Fibroblast of pulmonary artery (primary cell): ENCODE data around the gene TPM3.

Source experiments
- DNase-seq: peaks from one replicate; pipeline ENCODE4 v3.0.0-alpha.2; 2010; ENCODE audit warnings: low read depth
- H3K4me3 ChIP-seq: replicated peaks from 2 replicates; pipeline ENCODE4 v1.5.1; 2011; ENCODE audit warnings: low read depth, mild to moderate bottlenecking, control low read depth, low read length, moderate library complexity
- CTCF ChIP-seq: IDR thresholded peaks from 2 replicates; pipeline ENCODE4 v1.5.1; 2011; ENCODE audit warnings: mild to moderate bottlenecking, control low read depth, low read length, inconsistent platforms; ENCODE audit errors: missing control alignments

The TPM3 gene

GRCh38 chr1:154178013-154178412 is 13.9 kb downstream of the TPM3 start:
- DNase-seq, result no peak
- no peak overlapping the region for H3K4me3 ChIP-seq
- no peak for TF ChIP-seq CTCF

DNA sequence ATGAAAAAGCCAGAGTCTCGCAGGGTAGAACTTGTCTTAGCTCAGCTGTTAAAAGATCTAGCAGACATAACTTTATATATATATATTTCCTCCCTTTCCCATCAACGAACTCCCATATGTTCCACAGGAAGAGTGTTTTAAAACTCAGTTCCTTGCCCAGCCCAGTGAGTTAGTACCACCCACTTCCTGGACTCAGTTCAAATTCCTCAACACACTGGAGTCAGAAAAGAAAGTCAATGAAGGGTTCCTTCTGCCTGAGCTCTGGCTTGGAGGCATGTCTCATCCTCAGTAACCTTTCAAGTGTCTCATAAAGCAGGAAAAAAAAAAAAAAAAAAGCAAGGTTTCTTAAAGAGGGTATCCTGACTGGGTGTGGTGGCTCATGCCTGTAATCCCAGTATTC is 15.6 kb downstream of the TPM3 start:
- TF ChIP-seq CTCF, result no peak
- no peak overlapping the region for H3K4me3 ChIP-seq
- DNase-seq, result peak; percentile 84

DNA sequence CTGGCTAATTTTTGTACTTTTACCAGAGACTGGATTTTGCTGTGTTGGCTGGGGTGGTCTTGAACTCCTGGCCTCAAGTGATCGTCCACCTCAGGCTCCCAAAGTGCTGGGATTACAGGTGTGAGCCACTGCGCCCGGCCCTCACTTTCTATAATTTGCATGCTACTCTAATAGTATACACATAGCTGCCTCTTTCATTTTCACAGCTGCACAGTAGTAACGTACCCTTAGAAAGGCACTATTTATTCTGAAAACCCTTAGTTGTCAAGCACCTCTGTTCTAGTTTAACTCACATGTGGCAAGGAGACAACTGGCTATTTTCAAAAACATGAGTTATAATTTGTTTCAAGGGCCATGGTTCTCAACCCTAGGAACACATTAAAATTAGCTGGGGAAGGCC is 17.2 kb downstream of the TPM3 start:
- H3K4me3 ChIP-seq, result no peak overlapping the region
- TF ChIP-seq CTCF, result no peak
- no peak for DNase-seq

DNA sequence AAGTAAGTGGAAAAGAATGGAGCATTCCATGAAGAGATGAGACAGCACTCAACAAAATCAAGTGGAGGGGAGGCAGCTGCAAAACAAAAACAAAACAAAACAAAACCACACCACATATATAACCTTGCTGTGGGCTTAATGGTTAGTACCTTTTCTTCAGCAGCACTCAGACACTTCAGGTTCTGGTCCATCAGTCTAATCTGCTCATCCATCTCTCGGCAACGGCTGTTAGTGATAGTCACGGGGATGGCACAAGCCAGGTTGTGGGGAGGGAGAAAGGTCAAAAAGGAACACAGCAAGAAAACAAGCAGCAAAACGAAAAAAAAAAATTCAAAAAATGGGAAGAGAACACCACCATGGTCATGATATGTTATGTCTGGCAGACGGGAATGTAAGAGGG is 20.0 kb downstream of the TPM3 start:
- no peak for DNase-seq
- H3K4me3 ChIP-seq, result no peak overlapping the region
- TF ChIP-seq CTCF, result no peak

DNA sequence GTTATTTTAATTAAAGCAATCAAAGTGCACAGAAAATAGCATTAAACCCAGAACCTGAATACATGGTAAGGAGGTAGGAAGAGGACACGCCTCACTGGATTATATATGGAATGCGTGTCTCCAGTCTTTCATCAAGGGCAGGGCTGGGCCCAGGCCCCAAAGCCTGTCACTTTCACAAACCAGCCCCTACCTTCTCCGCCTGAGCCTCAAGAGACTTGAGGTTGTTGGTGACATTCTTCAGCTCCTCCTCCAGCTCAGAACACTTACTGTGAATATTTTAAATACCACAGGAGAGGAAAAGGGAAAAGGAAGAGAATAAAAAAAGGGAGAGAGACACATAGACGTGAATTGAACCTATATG is 20.7 kb downstream of the TPM3 start:
- no peak for DNase-seq
- H3K4me3 ChIP-seq, result no peak overlapping the region
- no peak for TF ChIP-seq CTCF

GRCh38 chr1:154170547-154171222 is 21.2 kb downstream of the TPM3 start:
- H3K4me3 ChIP-seq, result no peak overlapping the region
- TF ChIP-seq CTCF, result no peak
- no peak for DNase-seq

GRCh38 chr1:154167461-154167860 is 24.4 kb downstream of the TPM3 start:
- no peak for TF ChIP-seq CTCF
- no peak overlapping the region for H3K4me3 ChIP-seq
- no peak for DNase-seq
